K562 (cell line): ENCODE results near the gene PPP1R14C. TPM values are rescaled to one million over a fixed set of nuclear protein-coding genes. Genes with fewer than 3 reads are reported as not detected.

Experiments
- ARID4B ChIP-seq: sonication (generic); formaldehyde crosslinking; IDR thresholded peaks from 2 replicates; pipeline ENCODE4 v1.8.0; 2022; ENCODE audit warnings: mild to moderate bottlenecking, missing genetic modification reagents
- LEF1 ChIP-seq: fragments of 450-650 bp; IDR thresholded peaks from 2 replicates; pipeline ENCODE4 v1.6.1; 2016; ENCODE audit warnings: mild to moderate bottlenecking
- ZBTB40 ChIP-seq, 2 experiments: fragments of 450-650 bp in 1 of 2; sonication (generic) in 1 of 2; formaldehyde crosslinking in 1 of 2; IDR thresholded peaks; 2 replicates each; pipeline versions ENCODE4 v1.7.1 to v1.9.0; 2016 to 2022; ENCODE audit warnings: inconsistent platforms in 1 of 2, mild to moderate bottlenecking in 1 of 2, missing genetic modification reagents in 1 of 2
- polyA plus RNA-seq, 8 experiments: library from polyadenylated mRNA; depleted of rRNA in 4 of 8; stranded (reverse) in 5 of 8; unstranded in 3 of 8; fragments of >200 nt; fragmentation: Nextera tagmentation in 2 of 8; fragmentation: Illumina TruSeq in 1 of 8; extraction: Ambion mirVana in 2 of 8; extraction: Trizol in 1 of 8; gene quantifications; 2 replicates each; pipeline versions ENCODE4 v1.2.1 to v1.2.3, GENCODE V29; 2011 to 2014; ENCODE audit warnings: inconsistent platforms in 1 of 8, missing spikeins in 1 of 8
- total RNA-seq, 7 experiments: library from RNA; depleted of rRNA in 6 of 7; stranded (reverse); fragments of >200 nt in 6 of 7; fragmentation: Illumina TruSeq in 2 of 7; extraction: Trizol in 2 of 7; gene quantifications; 2 replicates each; pipeline versions ENCODE4 v1.2.1 to v1.2.3, GENCODE V29; 2011 to 2021; ENCODE audit warnings: low replicate concordance in 1 of 7

PPP1R14C gene
- total and polyA plus RNA-seq, 9 of the 15 experiments (the other 6 are each of a cell fraction or from before 2014, with no cell fraction given): 4.5 to 16.6 (median 11.9) TPM

GRCh38 chr6:150276937-150277742, 134.3 kb downstream of the PPP1R14C start (continued):
- TF ChIP-seq ARID4B (no peak), LEF1 (no peak), ZBTB40 (IDR thresholded peaks at IDR 0.05) (no peak; the same call in 1 of the 2 replicates), ZBTB40 (CRISPR knock-in tag; IDR thresholded peaks at IDR 0.05) (no peak)
